Measurements from ENCODE around the gene SLC5A10.

DNA sequence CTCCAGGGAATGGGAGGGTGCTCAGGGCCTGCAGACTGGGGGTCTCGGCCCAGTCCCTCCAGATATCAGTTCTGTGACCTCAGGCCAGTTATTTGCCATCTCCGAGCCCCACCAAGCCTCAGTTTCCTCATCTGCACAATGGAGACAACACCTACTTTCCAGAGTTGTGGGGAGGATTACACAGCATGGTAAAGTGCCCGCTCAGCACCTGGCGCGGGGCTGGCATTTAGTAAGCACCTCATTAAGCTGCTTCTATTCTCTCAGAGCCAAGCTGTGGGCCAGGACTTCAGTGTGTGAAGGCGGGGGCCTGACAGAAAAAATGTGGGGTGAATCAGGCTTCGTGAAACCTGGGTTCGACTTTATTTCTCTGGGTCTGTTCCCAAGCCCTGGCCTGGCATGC, 47.4 kb downstream of the SLC5A10 start:
- TF ChIP-seq, protein P1, sequence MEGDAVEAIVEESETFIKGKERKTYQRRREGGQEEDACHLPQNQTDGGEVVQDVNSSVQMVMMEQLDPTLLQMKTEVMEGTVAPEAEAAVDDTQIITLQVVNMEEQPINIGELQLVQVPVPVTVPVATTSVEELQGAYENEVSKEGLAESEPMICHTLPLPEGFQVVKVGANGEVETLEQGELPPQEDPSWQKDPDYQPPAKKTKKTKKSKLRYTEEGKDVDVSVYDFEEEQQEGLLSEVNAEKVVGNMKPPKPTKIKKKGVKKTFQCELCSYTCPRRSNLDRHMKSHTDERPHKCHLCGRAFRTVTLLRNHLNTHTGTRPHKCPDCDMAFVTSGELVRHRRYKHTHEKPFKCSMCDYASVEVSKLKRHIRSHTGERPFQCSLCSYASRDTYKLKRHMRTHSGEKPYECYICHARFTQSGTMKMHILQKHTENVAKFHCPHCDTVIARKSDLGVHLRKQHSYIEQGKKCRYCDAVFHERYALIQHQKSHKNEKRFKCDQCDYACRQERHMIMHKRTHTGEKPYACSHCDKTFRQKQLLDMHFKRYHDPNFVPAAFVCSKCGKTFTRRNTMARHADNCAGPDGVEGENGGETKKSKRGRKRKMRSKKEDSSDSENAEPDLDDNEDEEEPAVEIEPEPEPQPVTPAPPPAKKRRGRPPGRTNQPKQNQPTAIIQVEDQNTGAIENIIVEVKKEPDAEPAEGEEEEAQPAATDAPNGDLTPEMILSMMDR (IDR thresholded peaks at IDR 0.05): no peak
- TF ChIP-seq POLR2A (IDR thresholded peaks at IDR 0.05): no peak
